Measurements from ENCODE around the gene PARD3.

The PARD3 gene

GRCh38 chr10:34736976-34737771 lies 77.9 kb downstream of the PARD3 start:
- no peak for DNase-seq

- no peak for DNase-seq
Observed at GRCh38 chr10:34734918-34735317, 80.2 kb downstream of the PARD3 start.

- peak; percentile 5 for DNase-seq
Observed at GRCh38 chr10:34732926-34733325, 82.2 kb downstream of the PARD3 start.

GRCh38 chr10:34731885-34732701 lies 83.0 kb downstream of the PARD3 start:
- DNase-seq = no peak

GRCh38 chr10:34731213-34731612 lies 83.9 kb downstream of the PARD3 start:
- DNase-seq = no peak

GRCh38 chr10:34730726-34731125 lies 84.4 kb downstream of the PARD3 start:
- no peak for DNase-seq

GRCh38 chr10:34729619-34730018 lies 85.5 kb downstream of the PARD3 start:
- DNase-seq = no peak

- DNase-seq = no peak
Observed at GRCh38 chr10:34728361-34728760, 86.7 kb downstream of the PARD3 start.

GRCh38 chr10:34727595-34728033 lies 87.5 kb downstream of the PARD3 start:
- DNase-seq = no peak

- no peak for DNase-seq
Observed at GRCh38 chr10:34726862-34727261, 88.2 kb downstream of the PARD3 start.

GRCh38 chr10:34723750-34724149 lies 91.3 kb downstream of the PARD3 start:
- DNase-seq = no peak

GRCh38 chr10:34722404-34722803 lies 92.7 kb downstream of the PARD3 start:
- no peak for DNase-seq

GRCh38 chr10:34721208-34721840 lies 93.8 kb downstream of the PARD3 start:
- no peak for DNase-seq

GRCh38 chr10:34719746-34720145 lies 95.3 kb downstream of the PARD3 start:
- no peak for DNase-seq

- DNase-seq = no peak
Observed at GRCh38 chr10:34719328-34719727, 95.8 kb downstream of the PARD3 start.

- DNase-seq = no peak
Observed at GRCh38 chr10:34717429-34717828, 97.7 kb downstream of the PARD3 start.

GRCh38 chr10:34716958-34717357 lies 98.1 kb downstream of the PARD3 start:
- no peak for DNase-seq

- DNase-seq = no peak
Observed at GRCh38 chr10:34716234-34716633, 98.9 kb downstream of the PARD3 start.

GRCh38 chr10:34715511-34716187 lies 99.4 kb downstream of the PARD3 start:
- no peak for DNase-seq

GRCh38 chr10:34713875-34714274 lies 101.2 kb downstream of the PARD3 start:
- DNase-seq = no peak

- DNase-seq = no peak
Observed at GRCh38 chr10:34711500-34711899, 103.6 kb downstream of the PARD3 start.

- DNase-seq = no peak
Observed at GRCh38 chr10:34710391-34710751, 104.7 kb downstream of the PARD3 start.

Measured in SHP77 treated with DMSO at 0.1 percent for 48 hours (cell line).